ENCODE results near the gene ZNF605. TPM values are rescaled to one million over a fixed set of nuclear protein-coding genes. Genes with fewer than 3 reads are reported as not detected.
"Not testable (repeated sequence)": the region's sequence is repeated elsewhere in the genome, so short reads cannot be mapped to it uniquely, and the experiment has no call there.

Gene ZNF605
- total RNA-seq, 4 donors from 2014 or later = 3.8 to 23.6 (median 16.7) TPM

GRCh38 chr12:132972374-132972773 is 16.3 kb upstream of the ZNF605 start:
- no peak for DNase-seq
- intact Hi-C loops (cut with DNase I; ENCODE audit: low total_unique reads) = no loop called here
- TF ChIP-seq POLR2A (IDR thresholded peaks at IDR 0.05) (no peak), CTCF (IDR thresholded peaks at IDR 0.05) (no peak)
- H3K27ac ChIP-seq = no peak overlapping the region
- no peaks in the 10 kb centered on the region for H3K4me1 ChIP-seq
- H3K4me3 ChIP-seq = no peak overlapping the region
- H3K9me3 ChIP-seq = peaks cover 0 to 12% of the 10 kb centered on the region in 2 donors
- no peaks in the 10 kb centered on the region for H3K36me3 ChIP-seq
- H3K27me3 ChIP-seq = no peaks in the 10 kb centered on the region

GRCh38 chr12:132967736-132968135 is 11.6 kb upstream of the ZNF605 start:
- intact Hi-C loops (cut with DNase I; ENCODE audit: low total_unique reads) = no loop called here
- Histone ChIP-seq H3K27me3 (no peaks in the 10 kb centered on the region), H3K27ac (no peak overlapping the region)

GRCh38 chr12:132966676-132967415 is 10.7 kb upstream of the ZNF605 start:
- no peak overlapping the region for H3K27ac ChIP-seq
- no peaks in the 10 kb centered on the region for H3K4me1 ChIP-seq
- intact Hi-C loops (cut with DNase I; ENCODE audit: low total_unique reads) = no loop called here
- H3K4me3 ChIP-seq = no peak overlapping the region
- H3K36me3 ChIP-seq = no peaks in the 10 kb centered on the region
- no peaks in the 10 kb centered on the region for H3K27me3 ChIP-seq
- DNase-seq = no peak
- peaks cover 0 to 6% of the 10 kb centered on the region in 2 donors for H3K9me3 ChIP-seq
- TF ChIP-seq POLR2A (IDR thresholded peaks at IDR 0.05) (no peak), CTCF (IDR thresholded peaks at IDR 0.05) (no peak)

More at GRCh38 chr12:132967736-132968135, 11.6 kb upstream of the ZNF605 start:
- Histone ChIP-seq H3K9me3 (peaks cover 0 to 8% of the 10 kb centered on the region in 2 donors), H3K4me3 (no peak overlapping the region), H3K4me1 (no peaks in the 10 kb centered on the region), H3K36me3 (no peaks in the 10 kb centered on the region)
- no peak for DNase-seq
- no peak for TF ChIP-seq CTCF (IDR thresholded peaks at IDR 0.05)

GRCh38 chr12:132965796-132966195 is 9.7 kb upstream of the ZNF605 start:
- no peak overlapping the region for H3K27ac ChIP-seq
- H3K9me3 ChIP-seq = peaks cover 0 to 6% of the 10 kb centered on the region in 2 donors
- DNase-seq = no peak
- H3K4me1 ChIP-seq = no peaks in the 10 kb centered on the region
- TF ChIP-seq CTCF (IDR thresholded peaks at IDR 0.05) (no peak), POLR2A (IDR thresholded peaks at IDR 0.05) (no peak)
- H3K4me3 ChIP-seq = no peak overlapping the region
- no peaks in the 10 kb centered on the region for H3K27me3 ChIP-seq
- H3K36me3 ChIP-seq = no peaks in the 10 kb centered on the region
- intact Hi-C loops (cut with DNase I; ENCODE audit: low total_unique reads) = no loop called here

GRCh38 chr12:132963947-132964346 is 7.8 kb upstream of the ZNF605 start:
- not testable (repeated sequence) for DNase-seq

GRCh38 chr12:132961790-132962189 is 5.7 kb upstream of the ZNF605 start:
- H3K9me3 ChIP-seq; intact Hi-C loops (cut with DNase I; ENCODE audit: low total_unique reads): not testable (repeated sequence)

More at GRCh38 chr12:132963947-132964346, 7.8 kb upstream of the ZNF605 start:
- H3K4me1 ChIP-seq; H3K27ac ChIP-seq; H3K4me3 ChIP-seq; H3K9me3 ChIP-seq; intact Hi-C loops (cut with DNase I; ENCODE audit: low total_unique reads); H3K36me3 ChIP-seq; H3K27me3 ChIP-seq: not testable (repeated sequence)

More at GRCh38 chr12:132961790-132962189, 5.7 kb upstream of the ZNF605 start:
- not testable (repeated sequence) for H3K4me3 ChIP-seq, H3K27me3 ChIP-seq, DNase-seq, H3K4me1 ChIP-seq, H3K36me3 ChIP-seq, H3K27ac ChIP-seq

Measured in uterus (tissue), 4 donors.